Peyer's patch (tissue), 4 donors: ENCODE measurements around the gene LAGE3.

Experiments used
- POLR2A ChIP-seq, 2 donors: fragments of 450-650 bp; IDR thresholded peaks; one replicate each; pipeline ENCODE4 v1.5.1; 2017; ENCODE audit warnings: antibody characterized with exemption in 2 of 2, mild to moderate bottlenecking in 2 of 2, moderate library complexity in 2 of 2
- TF ChIP-seq, protein P1 (sequence below), 6 experiments: fragments of 450-650 bp in 4 of 6; fragments of 200-600 bp in 2 of 6; sonication (generic) in 1 of 6; IDR thresholded peaks; one replicate each; pipeline ENCODE4 v1.5.1; 2017 to 2019; ENCODE audit warnings: antibody characterized with exemption in 6 of 6, mild to moderate bottlenecking in 3 of 6, moderate library complexity in 1 of 6

DNA sequence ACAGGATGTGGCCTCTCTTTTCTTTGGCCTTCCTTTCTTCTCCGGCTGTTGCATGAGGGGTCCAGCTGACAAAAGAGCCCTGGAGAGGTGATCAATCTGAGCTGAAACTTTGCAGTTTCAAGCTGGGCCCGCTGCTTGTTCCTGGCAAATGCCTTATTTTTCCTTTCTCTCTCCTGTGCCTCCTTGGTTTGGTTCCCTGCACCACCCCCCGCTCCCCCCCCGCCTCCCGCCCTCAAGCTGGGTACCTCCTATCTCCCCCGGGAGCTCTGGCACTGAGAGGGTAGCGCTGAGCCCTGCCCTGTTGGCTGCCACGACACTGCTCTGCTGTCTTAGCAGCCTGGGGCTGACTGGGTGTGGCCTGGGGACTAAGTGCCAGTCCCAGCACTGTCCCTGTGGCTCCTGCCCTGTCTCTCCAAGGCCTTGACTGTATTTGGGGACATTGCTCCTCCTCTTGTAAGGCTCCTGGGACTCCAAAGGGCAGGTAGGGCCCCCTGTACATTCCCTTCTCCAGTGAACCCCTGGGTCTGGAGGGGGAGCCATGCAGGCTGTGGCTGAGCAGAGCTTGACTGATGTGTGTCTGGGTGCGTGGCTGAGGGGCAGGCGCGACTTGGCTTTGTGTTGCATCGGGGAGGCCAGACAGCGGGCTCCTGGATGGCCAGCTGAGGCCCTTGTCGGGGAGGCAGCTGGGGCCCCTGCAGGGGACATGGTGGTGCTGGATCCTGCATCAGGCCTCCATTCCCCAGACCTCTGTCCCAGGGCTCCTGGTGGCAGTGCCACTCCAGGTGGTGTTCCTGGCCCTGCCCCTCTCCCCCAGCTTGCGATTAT is 19.9 kb downstream of the LAGE3 start:
- TF ChIP-seq POLR2A (IDR thresholded peaks at IDR 0.05), result no peak
- TF ChIP-seq, protein P1, sequence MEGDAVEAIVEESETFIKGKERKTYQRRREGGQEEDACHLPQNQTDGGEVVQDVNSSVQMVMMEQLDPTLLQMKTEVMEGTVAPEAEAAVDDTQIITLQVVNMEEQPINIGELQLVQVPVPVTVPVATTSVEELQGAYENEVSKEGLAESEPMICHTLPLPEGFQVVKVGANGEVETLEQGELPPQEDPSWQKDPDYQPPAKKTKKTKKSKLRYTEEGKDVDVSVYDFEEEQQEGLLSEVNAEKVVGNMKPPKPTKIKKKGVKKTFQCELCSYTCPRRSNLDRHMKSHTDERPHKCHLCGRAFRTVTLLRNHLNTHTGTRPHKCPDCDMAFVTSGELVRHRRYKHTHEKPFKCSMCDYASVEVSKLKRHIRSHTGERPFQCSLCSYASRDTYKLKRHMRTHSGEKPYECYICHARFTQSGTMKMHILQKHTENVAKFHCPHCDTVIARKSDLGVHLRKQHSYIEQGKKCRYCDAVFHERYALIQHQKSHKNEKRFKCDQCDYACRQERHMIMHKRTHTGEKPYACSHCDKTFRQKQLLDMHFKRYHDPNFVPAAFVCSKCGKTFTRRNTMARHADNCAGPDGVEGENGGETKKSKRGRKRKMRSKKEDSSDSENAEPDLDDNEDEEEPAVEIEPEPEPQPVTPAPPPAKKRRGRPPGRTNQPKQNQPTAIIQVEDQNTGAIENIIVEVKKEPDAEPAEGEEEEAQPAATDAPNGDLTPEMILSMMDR (IDR thresholded peaks at IDR 0.05), result no peak
